ENCODE measurements around the gene NADSYN1.

DNA sequence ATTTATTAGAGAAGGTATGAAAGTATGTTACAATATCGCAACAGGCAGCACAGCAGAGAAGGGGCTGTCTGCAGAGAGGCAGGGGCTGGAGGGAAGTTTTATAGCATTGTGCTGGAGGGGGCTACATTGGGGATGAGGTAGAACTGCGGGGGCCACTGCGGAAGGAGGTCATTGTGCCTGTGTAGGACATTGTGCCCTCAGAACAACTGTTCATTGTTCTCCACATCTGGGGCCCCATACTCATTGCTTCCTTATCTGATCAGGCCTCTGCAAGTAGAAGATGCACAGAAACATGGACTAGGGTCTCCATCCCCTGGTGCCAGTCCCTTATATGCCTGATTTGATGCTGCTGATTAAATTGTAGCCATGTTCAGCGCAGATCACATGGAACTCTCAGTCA is 12.1 kb downstream of the NADSYN1 start:
- TF ChIP-seq CTCF (IDR thresholded peaks at IDR 0.05) = no peak
- TF ChIP-seq POLR2A (IDR thresholded peaks at IDR 0.05) = no peak

All from body of pancreas (tissue), 4 donors.